Kidney epithelial cell (primary cell): Measurements from ENCODE around the gene ZFYVE1. TPM values are rescaled to one million over a fixed set of nuclear protein-coding genes. Genes with fewer than 3 reads are reported as not detected.

Source experiments
- DNase-seq: peaks from one replicate; pipeline ENCODE4 v3.0.0-alpha.2; 2010; ENCODE audit warnings: low read depth
- H3K27me3 ChIP-seq: 2 replicates; pipeline ENCODE4 v1.6.0; 2011; ENCODE audit warnings: low read length; ENCODE audit not compliant: control insufficient read depth, insufficient read depth
- H3K36me3 ChIP-seq: 2 replicates; pipeline ENCODE4 v1.5.1; 2011; ENCODE audit warnings: low read length; ENCODE audit not compliant: control insufficient read depth, insufficient read depth
- H3K4me3 ChIP-seq: 2 replicates; pipeline ENCODE4 v1.5.1; 2011; ENCODE audit warnings: low read depth, mild to moderate bottlenecking, control low read depth, low read length
- total RNA-seq: library from RNA; depleted of rRNA; stranded (reverse); fragments of >200 nt; gene quantifications from 2 replicates; pipeline ENCODE4 v1.2.3, GENCODE V29; 2015
- TF ChIP-seq, protein P1 (sequence below): IDR thresholded peaks from 2 replicates; pipeline ENCODE4 v1.5.1; 2011; ENCODE audit warnings: mild to moderate bottlenecking, moderate library complexity, low read length, control low read depth, inconsistent platforms; ENCODE audit not compliant: insufficient read depth, poor library complexity, severe bottlenecking

Gene ZFYVE1
- total RNA-seq, 1 donor from 2014 or later: 18.4 TPM

DNA sequence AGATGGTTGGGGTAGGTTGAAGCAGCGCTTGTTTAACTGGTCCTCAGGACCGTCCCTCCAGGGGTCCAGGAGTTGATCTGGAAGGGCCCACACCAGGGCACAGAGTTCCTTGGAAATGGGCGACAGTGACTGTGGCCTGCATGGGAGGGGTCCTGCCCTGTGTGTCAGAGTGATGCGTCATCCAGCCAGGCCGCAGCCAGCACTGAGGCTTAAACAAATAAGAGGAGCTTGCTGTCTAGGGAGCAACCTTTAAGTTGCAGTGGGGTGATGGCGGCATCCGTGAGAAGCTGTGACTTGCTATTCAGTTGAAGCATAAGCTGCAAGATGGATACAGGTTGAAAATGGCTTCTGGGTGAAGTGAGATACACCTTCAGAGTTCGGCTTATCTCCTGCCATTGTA, 80.4 kb downstream of the ZFYVE1 start:
- no peaks in the 10 kb centered on the region for H3K36me3 ChIP-seq
- TF ChIP-seq, protein P1, sequence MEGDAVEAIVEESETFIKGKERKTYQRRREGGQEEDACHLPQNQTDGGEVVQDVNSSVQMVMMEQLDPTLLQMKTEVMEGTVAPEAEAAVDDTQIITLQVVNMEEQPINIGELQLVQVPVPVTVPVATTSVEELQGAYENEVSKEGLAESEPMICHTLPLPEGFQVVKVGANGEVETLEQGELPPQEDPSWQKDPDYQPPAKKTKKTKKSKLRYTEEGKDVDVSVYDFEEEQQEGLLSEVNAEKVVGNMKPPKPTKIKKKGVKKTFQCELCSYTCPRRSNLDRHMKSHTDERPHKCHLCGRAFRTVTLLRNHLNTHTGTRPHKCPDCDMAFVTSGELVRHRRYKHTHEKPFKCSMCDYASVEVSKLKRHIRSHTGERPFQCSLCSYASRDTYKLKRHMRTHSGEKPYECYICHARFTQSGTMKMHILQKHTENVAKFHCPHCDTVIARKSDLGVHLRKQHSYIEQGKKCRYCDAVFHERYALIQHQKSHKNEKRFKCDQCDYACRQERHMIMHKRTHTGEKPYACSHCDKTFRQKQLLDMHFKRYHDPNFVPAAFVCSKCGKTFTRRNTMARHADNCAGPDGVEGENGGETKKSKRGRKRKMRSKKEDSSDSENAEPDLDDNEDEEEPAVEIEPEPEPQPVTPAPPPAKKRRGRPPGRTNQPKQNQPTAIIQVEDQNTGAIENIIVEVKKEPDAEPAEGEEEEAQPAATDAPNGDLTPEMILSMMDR: no peak
- H3K27me3 ChIP-seq: no peaks in the 10 kb centered on the region
- DNase-seq: no peak
- H3K4me3 ChIP-seq: no peak overlapping the region

GRCh38 chr14:72945356-72946027, 81.4 kb downstream of the ZFYVE1 start:
- TF ChIP-seq, protein P1: no peak
- no peak overlapping the region for H3K4me3 ChIP-seq
- DNase-seq: no peak
- H3K36me3 ChIP-seq: peaks cover 2% of the 10 kb centered on the region
- H3K27me3 ChIP-seq: no peaks in the 10 kb centered on the region

DNA sequence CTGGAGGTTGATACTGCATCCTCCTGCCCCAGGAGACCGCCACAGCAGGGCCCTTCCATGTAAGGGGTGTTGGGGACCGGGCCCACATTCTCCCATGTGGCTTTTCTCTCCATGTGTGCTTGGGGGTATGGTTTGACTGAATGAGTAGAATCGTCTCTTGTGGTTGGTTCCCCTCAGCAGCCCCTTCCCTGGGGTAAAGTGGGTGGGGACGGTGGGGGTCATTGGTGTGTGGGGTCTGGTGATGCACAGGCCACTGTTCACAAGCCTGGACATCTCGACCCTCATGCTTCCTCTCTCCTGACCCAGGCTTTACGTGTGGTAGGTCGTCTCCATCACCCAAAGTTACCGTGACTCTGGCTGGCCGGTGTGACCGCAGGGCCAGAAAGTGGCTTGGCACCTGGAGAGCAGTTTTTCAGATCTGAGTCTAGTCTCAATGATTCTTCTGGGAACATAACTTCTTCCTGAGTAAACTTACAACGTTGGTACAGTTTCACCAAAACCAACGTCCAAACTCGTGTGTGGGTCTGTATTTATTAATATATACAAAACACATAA, 83.0 kb downstream of the ZFYVE1 start:
- TF ChIP-seq, protein P1: no peak
- DNase-seq: no peak
- Histone ChIP-seq H3K27me3 (no peaks in the 10 kb centered on the region), H3K4me3 (no peak overlapping the region), H3K36me3 (peaks cover 3% of the 10 kb centered on the region)

- Histone ChIP-seq H3K27me3 (no peaks in the 10 kb centered on the region), H3K36me3 (peaks cover 6% of the 10 kb centered on the region), H3K4me3 (no peak overlapping the region)
- TF ChIP-seq, protein P1: no peak
- DNase-seq: no peak
These were observed 84.0 kb downstream of the ZFYVE1 start for GRCh38 chr14:72942934-72943333.

- peaks cover 6% of the 10 kb centered on the region for H3K36me3 ChIP-seq
- H3K27me3 ChIP-seq: no peaks in the 10 kb centered on the region
- H3K4me3 ChIP-seq: no peak overlapping the region
- DNase-seq: no peak
- TF ChIP-seq, protein P1: no peak
These were observed 85.5 kb downstream of the ZFYVE1 start for GRCh38 chr14:72941286-72941985.

DNA sequence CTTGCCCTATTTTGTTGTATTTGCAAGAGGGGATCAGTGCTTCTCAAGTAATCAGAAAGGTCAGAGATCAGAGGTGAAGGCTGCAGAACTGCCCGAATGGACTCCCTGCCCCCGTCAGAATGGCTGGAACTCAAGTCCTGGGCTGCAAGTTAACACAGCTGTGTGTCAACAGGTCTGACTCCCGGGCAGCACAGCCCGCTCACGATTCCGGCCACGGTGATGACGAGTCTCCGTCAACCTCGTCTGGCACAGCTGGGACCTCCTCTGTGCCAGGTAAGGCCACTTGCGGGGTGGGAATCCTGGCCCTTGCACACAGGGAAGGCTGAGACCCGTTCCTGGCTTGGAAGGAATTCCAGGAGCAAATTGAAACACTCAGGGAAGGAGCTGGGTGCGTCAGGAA, 87.3 kb downstream of the ZFYVE1 start:
- DNase-seq: no peak
- Histone ChIP-seq H3K4me3 (no peak overlapping the region), H3K27me3 (no peaks in the 10 kb centered on the region), H3K36me3 (peaks cover 6% of the 10 kb centered on the region)
- TF ChIP-seq, protein P1: no peak
